ENCODE results near the gene MED14. TPM values are rescaled to one million over a fixed set of nuclear protein-coding genes. Genes with fewer than 3 reads are reported as not detected.

The MED14 gene
- total RNA-seq, 1 donor from 2014 or later, result 46.2 TPM

DNA sequence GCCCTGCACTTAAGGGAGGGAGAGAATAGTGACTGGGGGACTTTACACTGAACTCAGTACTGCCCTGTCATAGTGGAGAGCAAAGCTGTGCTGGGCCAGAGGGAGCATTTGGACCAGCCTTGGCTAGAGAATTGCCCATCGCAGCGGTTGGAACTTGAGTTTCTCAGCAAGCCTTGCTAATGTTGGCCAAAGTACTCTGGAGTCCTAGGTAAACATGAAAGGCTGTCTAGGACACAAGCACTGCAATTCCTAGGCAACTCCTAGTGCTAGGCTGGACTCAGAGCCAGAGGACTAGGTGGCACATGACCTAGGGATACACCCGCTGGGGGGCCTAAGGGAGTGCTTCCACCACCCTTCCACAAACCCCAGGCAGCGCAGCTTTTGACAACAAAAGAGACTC lies 15.0 kb downstream of the MED14 start:
- Mint-ChIP-seq H3K9me3 (peaks cover 3% of the 10 kb centered on the region), H3K27me3 (no peaks in the 10 kb centered on the region), H3K4me3 (no peak overlapping the region), H3K36me3 (peaks cover 24% of the 10 kb centered on the region), H3K4me1 (ENCODE audit: unreplicated experiment) (no peaks in the 10 kb centered on the region), H3K27ac (no peak overlapping the region)
- no peak for DNase-seq (ENCODE audit: extremely low spot score, unreplicated experiment)
- TF ChIP-seq, protein P1, sequence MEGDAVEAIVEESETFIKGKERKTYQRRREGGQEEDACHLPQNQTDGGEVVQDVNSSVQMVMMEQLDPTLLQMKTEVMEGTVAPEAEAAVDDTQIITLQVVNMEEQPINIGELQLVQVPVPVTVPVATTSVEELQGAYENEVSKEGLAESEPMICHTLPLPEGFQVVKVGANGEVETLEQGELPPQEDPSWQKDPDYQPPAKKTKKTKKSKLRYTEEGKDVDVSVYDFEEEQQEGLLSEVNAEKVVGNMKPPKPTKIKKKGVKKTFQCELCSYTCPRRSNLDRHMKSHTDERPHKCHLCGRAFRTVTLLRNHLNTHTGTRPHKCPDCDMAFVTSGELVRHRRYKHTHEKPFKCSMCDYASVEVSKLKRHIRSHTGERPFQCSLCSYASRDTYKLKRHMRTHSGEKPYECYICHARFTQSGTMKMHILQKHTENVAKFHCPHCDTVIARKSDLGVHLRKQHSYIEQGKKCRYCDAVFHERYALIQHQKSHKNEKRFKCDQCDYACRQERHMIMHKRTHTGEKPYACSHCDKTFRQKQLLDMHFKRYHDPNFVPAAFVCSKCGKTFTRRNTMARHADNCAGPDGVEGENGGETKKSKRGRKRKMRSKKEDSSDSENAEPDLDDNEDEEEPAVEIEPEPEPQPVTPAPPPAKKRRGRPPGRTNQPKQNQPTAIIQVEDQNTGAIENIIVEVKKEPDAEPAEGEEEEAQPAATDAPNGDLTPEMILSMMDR (conservative IDR thresholded peaks at IDR 0.05), result no peak

DNA sequence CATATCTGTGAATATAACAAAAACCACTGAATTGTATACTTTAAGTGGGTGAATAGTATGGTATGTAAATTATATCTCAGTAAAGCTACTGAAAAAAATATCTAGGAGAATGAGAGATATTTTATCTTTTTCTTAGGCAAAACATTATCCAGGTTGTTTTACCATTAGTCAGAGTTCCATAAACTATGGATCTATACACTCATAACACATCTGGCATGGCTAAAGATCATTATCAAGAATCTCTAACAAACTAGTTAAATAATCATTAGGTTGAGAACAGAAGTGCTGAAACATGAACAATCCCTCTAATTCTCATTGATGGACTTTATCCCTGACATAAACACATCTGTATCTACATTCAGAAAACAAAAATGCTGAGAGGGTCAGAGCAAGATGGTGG lies 15.6 kb downstream of the MED14 start:
- peaks cover 28% of the 10 kb centered on the region for H3K36me3 Mint-ChIP-seq
- H3K27ac Mint-ChIP-seq, result no peak overlapping the region
- H3K4me1 Mint-ChIP-seq (ENCODE audit: unreplicated experiment), result no peaks in the 10 kb centered on the region
- peaks cover 3% of the 10 kb centered on the region for H3K9me3 Mint-ChIP-seq
- no peaks in the 10 kb centered on the region for H3K27me3 Mint-ChIP-seq
- DNase-seq (ENCODE audit: extremely low spot score, unreplicated experiment), result no peak
- TF ChIP-seq, protein P1 (conservative IDR thresholded peaks at IDR 0.05), result no peak
- no peak overlapping the region for H3K4me3 Mint-ChIP-seq

DNA sequence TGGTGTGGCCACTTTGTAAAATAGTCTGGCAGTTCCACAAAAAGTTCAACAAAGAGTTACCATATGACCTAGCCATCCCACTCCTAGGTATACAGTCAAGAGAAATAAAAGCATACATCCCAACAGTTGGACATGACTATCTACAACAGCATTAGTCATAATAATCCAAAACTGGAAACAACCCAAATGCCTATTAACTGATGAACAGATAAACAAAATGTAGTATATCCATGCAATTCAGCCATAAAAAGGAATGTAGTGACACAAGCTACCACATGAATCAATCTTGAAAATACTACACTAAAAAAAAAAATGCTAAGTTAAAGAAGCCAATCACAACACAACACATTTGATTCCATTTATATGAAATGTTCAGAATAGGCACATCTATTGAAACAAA lies 16.1 kb downstream of the MED14 start:
- Mint-ChIP-seq H3K4me3 (no peak overlapping the region), H3K9me3 (peaks cover 3% of the 10 kb centered on the region), H3K4me1 (ENCODE audit: unreplicated experiment) (no peaks in the 10 kb centered on the region), H3K36me3 (peaks cover 30% of the 10 kb centered on the region), H3K27ac (no peak overlapping the region), H3K27me3 (no peaks in the 10 kb centered on the region)
- DNase-seq (ENCODE audit: extremely low spot score, unreplicated experiment), result no peak
- TF ChIP-seq, protein P1 (conservative IDR thresholded peaks at IDR 0.05), result no peak

DNA sequence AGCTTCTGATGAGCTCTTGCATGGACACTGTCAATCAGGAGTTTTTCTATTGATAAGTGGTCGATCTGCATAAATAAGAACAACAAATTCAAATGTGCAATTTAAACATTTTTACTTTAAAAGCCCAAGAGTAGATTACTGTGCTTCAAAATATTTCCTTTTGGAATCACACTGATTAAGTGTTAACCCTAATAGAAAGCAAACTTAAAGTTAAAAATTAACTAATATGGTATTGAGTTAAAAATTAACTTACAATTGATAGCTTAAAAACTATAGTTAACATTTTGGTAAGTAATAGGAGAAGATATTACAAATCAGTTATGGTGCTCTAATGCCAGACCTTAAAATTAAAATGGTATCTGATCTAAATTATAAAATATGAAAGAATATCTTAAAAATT lies 25.9 kb downstream of the MED14 start:
- TF ChIP-seq, protein P1 (conservative IDR thresholded peaks at IDR 0.05), result no peak
- DNase-seq (ENCODE audit: extremely low spot score, unreplicated experiment), result no peak
- Mint-ChIP-seq H3K27ac (no peak overlapping the region), H3K9me3 (no peaks in the 10 kb centered on the region), H3K4me3 (no peak overlapping the region), H3K27me3 (no peaks in the 10 kb centered on the region), H3K36me3 (peaks cover 14% of the 10 kb centered on the region), H3K4me1 (ENCODE audit: unreplicated experiment) (no peaks in the 10 kb centered on the region)

- Mint-ChIP-seq H3K4me3 (no peak overlapping the region), H3K27me3 (no peaks in the 10 kb centered on the region), H3K9me3 (no peaks in the 10 kb centered on the region), H3K4me1 (ENCODE audit: unreplicated experiment) (no peaks in the 10 kb centered on the region), H3K27ac (no peak overlapping the region), H3K36me3 (peaks cover 5% of the 10 kb centered on the region)
- TF ChIP-seq, protein P1 (conservative IDR thresholded peaks at IDR 0.05), result no peak
- DNase-seq (ENCODE audit: extremely low spot score, unreplicated experiment), result no peak
Measured at GRCh38 chrX:40705658-40706312, 29.6 kb downstream of the MED14 start.

All from type B pancreatic cell (in vitro differentiated cells).